DLD1 (cell line): Measurements from ENCODE around the gene LEMD1.

Experiments used
- in situ Hi-C: cut with HindIII; loops from 2 replicates; pipeline ENCODE4 v1.10.0; 2017; ENCODE audit warnings: low sequenced_read_pairs

The LEMD1 gene

DNA sequence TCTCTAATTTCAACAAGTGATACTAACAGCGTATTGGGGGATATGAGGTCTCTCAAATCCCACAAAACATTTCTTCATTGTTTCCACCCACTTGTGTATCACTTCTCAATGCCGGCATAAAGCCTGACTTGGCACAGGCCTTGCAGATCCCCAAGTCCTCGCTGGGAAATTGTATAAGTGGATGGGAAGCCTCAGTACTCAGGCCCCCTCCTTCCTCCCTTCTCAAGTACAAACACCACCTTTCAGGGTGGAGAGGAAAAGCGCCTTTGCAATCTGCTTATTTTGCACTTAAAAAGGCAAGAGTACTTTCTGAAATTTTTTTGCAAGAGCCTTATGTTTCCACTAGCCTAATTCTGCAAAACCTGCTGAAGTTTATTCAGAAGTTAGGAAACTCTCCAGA is 39.3 kb downstream of the LEMD1 start:
- in situ Hi-C loops, result no loop called here

DNA sequence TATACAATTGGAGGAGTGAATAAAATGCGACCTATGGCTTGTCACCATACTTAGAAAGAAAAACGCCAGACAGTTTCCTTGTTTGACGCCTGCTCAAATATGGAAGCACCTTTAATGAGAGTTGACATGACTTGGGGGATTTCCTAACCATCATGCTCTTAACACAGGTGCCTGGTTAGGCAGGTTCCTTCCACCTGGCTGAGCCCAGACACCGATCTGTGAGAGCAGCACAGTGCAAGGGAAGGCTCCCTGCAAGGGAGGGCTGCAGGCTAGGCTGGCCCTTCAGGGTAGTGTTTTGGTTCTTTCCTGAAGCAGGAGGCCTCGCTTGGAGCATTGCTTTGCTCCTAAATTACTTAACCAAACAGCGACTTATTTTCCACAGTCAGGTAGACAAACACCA is 40.6 kb downstream of the LEMD1 start:
- in situ Hi-C loops, result no loop called here

DNA sequence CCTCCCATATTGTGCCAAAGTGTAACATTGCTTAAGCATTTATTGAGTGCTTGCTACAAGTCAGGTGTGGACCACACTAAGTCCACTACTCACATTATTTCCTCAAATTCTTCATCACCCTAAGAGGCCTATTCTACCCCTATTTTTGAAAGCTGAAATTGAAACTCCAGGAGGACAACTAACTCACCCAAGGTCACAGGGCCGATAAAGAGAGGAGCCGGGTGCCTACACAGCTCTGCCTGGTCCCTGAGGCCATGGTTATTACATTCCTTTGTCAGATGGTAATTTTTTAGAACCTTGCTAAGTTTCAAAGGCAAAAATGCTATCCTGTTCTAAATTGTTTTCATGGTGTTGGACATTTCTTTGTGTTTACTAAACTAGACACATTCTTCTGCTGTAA is 41.0 kb downstream of the LEMD1 start:
- in situ Hi-C loops, result no loop called here

DNA sequence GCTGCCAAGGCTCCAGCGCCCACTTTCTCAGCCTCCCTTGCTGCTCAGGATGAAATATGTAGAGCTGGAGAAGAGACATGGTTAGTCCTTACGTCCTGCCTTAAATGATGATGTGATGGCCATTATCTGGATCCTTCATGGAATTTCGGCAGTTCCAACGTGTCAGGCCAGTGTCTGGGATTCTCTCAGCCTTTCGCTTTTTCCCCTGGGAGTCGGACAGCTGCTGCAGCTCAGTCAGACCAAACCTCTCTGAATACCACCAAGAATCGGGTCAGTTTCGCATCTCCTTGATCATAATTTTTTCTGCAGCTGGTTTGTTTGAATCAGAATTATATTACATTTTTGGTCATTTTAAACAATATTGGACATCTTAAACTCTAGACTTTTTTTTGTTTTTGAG is 42.8 kb downstream of the LEMD1 start:
- in situ Hi-C loops, result no loop called here

DNA sequence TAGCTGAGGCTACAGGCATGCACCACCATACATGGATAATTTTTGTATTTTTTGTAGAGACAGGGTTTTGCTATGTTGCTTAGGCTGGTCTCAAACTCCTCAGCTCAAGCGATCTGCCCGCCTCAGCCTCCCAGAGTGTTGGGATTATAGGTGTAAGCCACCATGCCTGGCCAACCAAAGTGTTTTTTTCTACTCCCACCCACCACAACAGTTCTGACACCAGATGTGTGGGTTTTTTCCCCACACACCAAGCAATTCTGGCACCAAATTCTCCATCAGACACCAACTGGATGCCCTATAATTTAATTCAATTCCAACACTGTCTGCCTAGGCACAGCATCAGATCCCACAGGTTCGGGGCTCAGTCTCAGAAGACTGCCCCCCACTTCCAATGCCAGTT is 44.5 kb downstream of the LEMD1 start:
- in situ Hi-C loops, result no loop called here

DNA sequence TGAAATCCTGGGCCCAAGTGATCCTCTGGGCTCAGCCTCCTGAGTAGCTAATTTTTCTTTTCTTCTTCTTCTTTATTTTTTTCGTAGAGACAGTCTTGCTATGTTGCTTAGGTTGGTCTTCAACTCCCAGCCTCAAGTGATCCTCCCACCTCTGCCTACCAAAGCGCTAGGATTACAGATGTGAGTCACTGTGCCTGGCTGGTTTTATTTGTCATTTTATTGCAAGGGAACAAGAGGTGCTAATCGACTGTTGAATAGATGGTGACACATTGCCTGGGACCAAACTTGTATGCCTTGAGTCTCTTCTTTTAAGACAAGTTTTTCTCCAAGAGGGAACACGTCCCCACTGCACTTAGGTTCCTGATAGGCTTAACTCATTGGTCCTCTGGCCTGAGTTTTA is 45.1 kb downstream of the LEMD1 start:
- in situ Hi-C loops, result no loop called here

DNA sequence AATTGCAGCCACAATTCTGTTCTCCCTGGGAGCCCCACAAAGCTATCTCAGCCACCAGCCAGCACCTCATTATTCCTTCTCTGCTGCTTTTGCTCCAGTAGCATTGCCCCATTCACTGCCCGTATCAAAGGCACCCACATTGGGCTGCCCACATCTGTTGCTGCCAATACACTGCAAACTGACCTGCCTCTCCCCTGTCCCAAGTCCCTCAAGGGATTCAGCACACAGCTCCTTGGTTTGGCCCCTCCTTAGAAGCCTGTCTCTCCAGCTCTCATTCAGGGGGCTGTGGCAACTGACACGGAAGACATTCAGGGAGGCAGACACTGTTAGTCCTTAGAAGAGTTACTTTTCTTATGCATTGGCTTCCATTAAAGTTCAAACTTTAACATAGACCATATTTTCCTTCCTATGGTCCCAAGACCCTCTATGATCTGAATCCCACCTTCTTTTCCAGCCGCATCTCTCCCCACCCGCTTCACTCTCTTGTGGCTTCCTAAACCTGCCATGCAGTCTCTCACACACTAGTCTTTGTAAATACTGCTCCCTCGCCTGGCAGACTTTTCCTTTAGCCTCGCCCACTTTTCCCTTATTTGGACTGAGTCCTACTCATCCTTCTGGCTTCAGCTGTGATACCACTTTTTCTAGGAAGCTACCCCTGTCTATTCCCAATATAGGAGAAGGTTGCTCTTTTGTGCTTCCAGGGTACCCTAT is 45.9 kb downstream of the LEMD1 start:
- in situ Hi-C loops, result no loop called here

DNA sequence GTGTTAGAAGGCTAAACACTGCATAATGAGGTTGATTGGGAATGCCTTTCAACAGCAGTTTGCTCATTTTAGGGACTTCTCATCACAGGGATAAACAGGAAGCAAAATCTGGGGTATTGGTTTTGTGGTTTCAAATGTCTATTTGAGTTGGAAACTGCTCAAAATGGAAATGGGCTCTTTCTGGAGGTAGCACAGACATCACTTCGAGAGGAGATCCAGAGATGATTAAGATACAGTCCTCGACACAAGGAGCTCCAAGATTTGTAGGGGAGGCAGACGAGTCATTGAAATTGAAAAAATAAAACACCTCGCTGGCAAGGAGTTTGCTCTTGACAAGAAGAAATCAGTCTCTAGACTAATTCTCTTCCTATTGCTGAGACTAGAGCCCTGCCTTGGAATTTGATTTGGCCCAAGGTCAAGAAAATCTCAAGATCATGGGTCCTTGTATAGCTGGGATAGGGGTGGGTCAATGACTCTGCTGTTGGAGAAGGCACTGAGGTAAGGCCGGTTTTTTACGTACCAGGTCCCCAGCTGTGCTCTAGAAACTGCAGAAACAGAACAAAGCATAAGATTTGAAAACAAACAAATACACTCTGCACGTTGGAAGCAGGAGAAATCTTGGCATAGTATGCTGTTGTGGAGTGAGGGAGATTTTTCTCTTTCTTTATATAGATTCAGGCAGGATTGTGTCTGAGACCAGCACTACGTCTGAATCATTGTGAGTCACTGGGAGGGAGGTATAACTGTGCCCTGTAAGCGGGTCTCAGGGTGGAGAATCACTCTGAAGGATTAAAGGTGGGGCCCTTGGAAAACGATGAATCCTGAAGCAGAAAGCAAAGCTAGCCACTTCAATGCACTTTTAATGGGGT is 47.4 kb downstream of the LEMD1 start:
- in situ Hi-C loops, result loop anchor here (25.0 kb wide), 1 partner anchor 138 kb away; the partner anchor contains the start of gene CDK18

DNA sequence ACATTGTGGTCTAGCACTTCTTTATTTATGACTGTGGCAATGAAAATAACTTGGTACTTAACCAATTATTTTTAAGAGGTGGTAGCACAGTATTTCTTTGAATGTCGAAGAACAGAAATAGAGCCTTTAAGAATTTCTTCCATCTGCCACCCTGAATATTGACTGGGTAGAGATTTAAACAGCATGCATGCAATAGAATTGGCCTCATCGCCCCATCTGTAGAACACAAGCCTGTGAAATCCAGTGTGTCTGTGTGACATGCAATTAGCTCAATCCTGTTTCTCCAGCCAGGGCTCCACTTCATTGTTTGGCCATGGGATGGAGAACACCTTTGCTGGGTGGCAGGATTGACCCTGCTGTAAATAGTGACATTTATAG is 48.1 kb downstream of the LEMD1 start:
- in situ Hi-C loops, result loop anchor here (25.0 kb wide), 1 partner anchor 139 kb away; the partner anchor contains the start of gene CDK18

DNA sequence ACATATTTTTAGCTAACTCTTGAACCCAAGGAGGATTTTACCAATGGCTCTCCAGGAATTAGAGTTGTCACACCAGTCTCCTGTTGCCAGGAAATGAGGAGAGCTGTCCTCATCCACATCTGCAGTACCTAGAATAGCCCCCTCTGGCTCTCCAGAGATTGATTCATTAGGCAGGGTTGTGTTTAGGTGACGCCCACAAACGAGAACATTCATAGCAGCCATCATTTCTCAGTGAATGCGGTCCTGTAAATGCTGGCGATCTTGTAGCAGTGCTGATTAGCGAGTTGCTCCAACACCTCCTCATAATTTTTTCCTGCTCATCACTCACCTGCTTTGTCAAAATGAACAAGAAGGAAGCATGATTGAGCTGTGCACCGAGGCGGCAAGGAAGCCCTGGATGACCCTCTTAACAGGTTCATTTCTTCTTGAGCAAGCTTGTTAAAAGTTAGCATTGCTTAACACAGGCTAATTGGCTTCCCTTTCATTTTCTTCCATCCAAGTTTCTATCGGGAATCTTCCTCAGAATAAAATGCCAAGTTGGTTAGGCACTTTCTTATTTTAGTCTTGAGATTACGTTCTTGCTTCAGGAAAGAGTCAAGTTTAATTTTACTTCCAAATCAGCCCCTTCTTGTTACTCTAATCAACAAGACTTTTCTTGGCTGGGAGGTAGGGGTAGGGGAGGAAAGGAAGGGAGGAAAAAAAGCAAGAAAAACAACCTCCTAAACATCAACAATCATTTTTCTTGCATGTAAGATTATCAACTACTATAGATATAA is 48.6 kb downstream of the LEMD1 start:
- in situ Hi-C loops, result loop anchor here (25.0 kb wide), 1 partner anchor 139 kb away; the partner anchor contains the start of gene CDK18

DNA sequence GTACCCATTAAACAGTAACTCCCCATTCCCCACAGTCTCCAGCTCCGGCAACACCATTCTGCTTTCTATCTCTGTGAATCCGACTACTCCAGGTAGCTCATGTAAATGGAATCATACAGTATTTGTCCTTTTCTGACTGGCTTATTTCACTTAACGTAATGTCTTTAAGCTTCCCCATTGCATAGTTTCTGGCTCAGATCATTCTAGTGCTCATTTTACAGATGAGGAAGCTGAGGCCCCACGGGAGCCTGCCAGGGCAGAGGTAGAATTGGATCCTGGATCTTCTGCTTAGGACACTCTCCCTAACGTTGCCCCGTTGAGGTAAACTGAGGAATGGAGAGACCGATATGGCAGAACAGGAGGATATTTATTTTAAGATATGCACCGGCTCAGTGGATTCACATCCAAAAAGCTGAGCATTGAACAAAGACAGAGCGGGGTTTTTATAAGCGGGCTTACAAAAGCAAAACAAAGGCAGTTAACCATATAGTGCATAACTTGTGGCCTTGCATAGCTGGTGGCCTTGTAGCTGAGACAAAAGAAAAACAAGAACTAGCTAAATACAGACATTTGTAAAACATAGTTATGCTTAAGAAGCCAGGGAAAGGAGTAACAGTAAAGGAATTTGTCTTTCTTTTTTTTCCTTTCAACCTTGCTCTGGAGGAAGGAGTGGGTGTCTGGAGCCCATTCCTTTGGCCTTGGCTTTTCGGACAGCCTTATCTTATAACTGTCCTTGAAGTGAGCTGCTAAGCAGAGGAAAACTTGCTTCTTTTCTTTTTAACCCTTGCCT is 49.8 kb downstream of the LEMD1 start:
- in situ Hi-C loops, result loop anchor here (25.0 kb wide), 1 partner anchor 140 kb away; the partner anchor contains the start of gene CDK18

DNA sequence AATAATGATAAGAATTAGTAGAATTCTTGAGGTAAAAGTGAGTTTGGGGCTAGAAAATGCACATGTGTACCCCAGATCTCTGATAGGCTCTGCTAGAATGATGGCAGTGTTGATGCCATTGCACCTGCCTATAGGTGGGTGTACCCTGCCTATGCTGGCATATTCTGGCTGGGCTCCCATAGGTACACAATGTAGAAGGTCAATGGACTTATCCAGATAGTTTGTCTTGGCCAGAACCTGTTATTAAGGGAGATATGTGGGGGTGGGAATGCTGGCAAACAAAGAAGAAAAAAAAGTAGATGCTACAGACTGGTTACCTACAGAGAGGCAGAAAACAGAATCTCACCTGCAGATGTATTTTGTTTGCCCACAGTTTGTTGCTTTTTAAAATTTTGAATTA is 51.1 kb downstream of the LEMD1 start:
- in situ Hi-C loops, result loop anchor here (25.0 kb wide), 1 partner anchor 142 kb away; the partner anchor contains the start of gene CDK18

DNA sequence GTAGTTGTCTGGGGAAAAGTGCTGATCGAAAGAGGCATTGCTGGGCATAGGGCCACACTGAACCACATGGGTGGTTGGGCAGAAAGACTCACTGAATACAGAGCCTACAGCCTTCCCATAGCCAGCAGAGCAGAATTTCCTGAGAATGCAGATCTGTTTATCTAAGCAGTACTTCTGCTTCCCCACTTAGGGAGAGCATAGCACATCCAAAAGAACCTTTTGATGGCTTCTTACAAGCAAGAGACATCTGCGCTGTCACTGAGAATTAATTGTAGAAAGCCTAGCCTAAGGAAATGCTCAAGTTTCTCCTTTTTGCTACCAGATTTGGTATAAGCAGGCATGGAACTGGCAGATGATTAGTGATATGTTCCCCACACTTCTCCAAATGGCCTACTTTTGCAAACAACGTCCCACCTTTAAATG is 52.1 kb downstream of the LEMD1 start:
- in situ Hi-C loops, result loop anchor here (25.0 kb wide), 1 partner anchor 143 kb away; the partner anchor contains the start of gene CDK18

DNA sequence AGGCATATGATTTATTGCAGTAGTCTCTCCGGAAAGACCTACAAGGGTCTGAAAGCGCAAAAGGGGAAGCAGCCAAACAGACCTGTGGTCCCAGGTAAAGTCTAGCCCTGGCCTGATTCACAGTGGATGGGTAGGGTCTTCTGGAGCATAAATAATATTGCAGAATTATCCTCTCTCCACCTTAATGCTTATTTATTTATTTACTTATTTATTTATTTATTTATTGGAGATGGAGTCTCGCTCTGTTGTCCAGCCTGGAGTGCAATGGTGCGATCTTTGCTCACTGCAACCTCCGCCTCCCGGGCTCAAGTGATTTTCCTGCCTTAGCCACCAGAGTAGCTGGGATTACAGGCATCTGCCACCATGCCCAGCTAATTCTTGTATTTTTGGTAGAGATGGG is 53.4 kb downstream of the LEMD1 start:
- in situ Hi-C loops, result loop anchor here (25.0 kb wide), 1 partner anchor 144 kb away; the partner anchor contains the start of gene CDK18

DNA sequence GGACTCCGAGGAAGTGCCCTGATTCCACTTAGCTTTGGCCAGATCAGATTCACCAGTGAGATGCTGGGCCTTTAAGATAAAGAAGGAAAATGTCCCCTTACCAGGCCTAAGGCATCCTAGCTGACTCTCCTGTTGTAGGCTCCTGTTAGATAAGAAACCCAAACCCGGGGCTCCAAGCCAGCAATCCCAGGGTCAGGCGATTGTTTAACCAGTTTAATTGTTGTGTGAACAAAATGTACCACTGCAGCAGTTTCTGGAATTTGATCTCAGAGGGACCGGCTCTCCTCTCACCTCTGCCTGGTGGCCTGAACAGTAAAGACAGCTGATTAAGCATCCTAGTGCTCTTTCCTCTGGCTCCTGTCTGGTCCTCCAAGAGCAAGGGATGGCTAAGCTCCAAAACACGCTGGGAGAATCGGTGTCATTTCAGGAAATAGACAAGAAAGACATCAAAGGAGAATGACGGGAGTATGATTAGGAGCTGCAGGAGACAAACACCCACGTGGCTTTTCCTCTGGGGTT is 55.9 kb downstream of the LEMD1 start:
- in situ Hi-C loops, result loop anchor here (25.0 kb wide), 1 partner anchor 146 kb away; the partner anchor contains the start of gene CDK18

DNA sequence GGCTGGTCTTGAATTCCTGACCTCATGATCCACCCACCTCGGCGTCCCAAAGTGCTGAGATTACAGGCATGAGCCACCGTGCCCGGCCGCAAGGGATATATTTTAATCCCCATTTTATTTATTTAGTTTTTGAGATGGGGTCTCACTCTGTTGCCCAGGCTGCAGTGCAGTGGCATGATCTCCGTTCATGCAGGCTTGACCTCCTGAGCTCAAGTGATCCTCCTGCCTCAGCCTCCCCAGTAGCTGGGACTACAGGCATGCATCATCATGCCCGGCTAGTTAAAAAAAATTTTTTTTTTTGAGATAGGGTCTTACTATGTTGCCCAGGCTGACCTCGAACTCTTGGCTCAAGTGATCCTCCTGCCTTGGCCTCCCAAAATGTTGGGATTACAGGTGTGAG is 56.8 kb downstream of the LEMD1 start:
- in situ Hi-C loops, result loop anchor here (25.0 kb wide), 1 partner anchor 147 kb away; the partner anchor contains the start of gene CDK18

DNA sequence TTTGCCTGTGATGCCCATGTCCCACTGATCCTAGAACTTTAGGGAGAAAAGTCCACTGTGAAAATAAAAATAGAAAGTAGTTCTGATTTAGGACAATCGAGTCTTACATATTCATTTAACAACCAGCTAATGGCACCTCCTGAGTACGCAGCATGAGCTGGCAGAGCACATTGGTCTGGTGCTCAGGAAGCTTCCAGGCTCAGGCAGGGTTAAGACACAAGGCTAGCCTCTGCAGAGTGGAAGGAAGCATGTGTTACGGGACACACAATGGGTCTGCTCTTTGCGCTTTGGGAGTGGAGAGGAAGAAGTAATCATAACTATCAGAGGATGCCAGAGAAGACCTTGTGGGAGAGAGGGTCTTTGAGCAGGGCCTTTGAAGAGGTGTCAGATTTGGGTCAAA is 61.0 kb downstream of the LEMD1 start:
- in situ Hi-C loops, result loop anchor here (25.0 kb wide), 1 partner anchor 151 kb away; the partner anchor contains the start of gene CDK18

DNA sequence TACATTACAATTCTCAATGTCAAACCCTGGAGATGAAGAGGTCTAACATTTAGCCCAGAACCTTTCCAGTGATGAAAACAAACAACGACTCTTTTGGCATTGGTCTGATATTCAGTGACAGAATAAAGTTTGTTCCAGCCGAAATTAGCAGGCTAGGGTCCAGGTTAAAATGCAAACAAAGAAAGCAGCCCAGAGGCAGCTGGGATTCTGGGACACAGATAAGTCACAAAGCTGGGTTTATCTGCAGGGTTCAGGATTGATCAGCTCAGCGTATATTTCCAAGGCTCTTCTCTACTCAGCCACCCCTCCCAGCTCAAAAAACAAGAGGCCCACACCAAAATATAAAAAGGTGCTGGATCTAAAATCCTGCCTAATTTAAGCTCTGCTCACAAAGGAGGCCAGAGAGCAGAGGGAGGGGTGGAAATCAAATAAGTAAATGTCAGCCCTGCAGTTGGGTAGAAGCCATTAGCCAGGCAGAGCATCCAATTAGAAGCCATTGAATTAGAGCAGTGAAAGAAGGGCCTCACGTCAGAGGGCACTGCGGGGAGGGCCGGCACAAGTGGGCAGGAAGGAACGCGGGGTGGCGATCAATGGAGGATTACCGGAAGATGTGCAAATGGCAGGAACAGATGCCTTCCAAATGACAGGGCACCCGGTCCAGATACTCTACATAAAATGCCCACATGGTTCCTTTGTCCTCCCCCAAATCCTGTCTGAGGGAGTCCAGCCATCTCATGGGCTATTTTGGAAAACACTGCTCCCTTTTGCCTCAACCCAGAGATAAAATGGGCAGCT is 61.9 kb downstream of the LEMD1 start:
- in situ Hi-C loops, result loop anchor here (25.0 kb wide), 1 partner anchor 152 kb away; the partner anchor contains the start of gene CDK18

DNA sequence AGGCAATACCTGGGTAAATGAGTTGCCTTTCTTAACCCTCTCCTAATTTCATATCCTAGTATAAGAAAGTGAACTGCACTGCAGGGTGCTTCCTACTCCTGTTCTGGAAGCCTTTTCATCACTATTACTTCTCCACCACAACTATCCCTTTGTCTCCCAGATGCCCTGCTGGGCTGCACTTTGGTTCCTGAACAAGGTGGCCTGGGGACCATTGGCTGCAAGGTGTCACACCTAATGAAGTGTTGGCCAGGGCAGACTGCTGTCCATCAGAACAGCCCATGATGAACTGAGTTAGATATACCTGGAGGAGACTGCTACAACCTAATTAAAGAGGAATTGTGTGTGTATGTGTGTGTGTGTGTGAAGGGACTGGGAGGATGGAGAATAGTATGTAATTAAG is 63.3 kb downstream of the LEMD1 start:
- in situ Hi-C loops, result loop anchor here (25.0 kb wide), 1 partner anchor 154 kb away; the partner anchor contains the start of gene CDK18
